BLaER1 treated with 17β-estradiol and CSF1 and Interleukin-3, amounts not matched to agents 10 nM and 100 nM (cell line): Measurements from ENCODE around the gene CHD2.

Experiments
- H3K27ac ChIP-seq, 11 experiments: shearing (Covaris generic); formaldehyde crosslinking; 2 replicates each; pipeline ENCODE4 v1.8.1; 2022
- H3K27me3 ChIP-seq, 11 experiments: shearing (Covaris generic); formaldehyde crosslinking; 2 replicates each; pipeline ENCODE4 v1.8.1; 2022
- H3K36me3 ChIP-seq, 11 experiments: shearing (Covaris generic); formaldehyde crosslinking; 2 replicates each; pipeline ENCODE4 v1.8.1; 2022
- H3K4me1 ChIP-seq, 10 experiments: shearing (Covaris generic); formaldehyde crosslinking; 2 replicates each; pipeline ENCODE4 v1.8.1; 2022
- H3K4me2 ChIP-seq, 11 experiments: shearing (Covaris generic); formaldehyde crosslinking; 2 replicates each; pipeline ENCODE4 v1.8.1; 2022
- H3K4me3 ChIP-seq, 10 experiments: shearing (Covaris generic); formaldehyde crosslinking; 2 replicates each; pipeline ENCODE4 v1.8.1; 2022
- H3K9ac ChIP-seq, 11 experiments: shearing (Covaris generic); formaldehyde crosslinking; 2 replicates each; pipeline ENCODE4 v1.8.1; 2022
- H3K9me3 ChIP-seq, 11 experiments: shearing (Covaris generic); formaldehyde crosslinking; replicated peaks in 1 of 11; 2 replicates each; pipeline ENCODE4 v1.8.1; 2022
- H4K20me1 ChIP-seq, 11 experiments: shearing (Covaris generic); formaldehyde crosslinking; 2 replicates each; pipeline ENCODE4 v1.8.1; 2022
- Cebpa-rat ChIP-seq, 11 experiments: shearing (Covaris generic); IDR thresholded peaks; 2 replicates each; pipeline ENCODE4 v1.8.1; 2022

The CHD2 gene

DNA sequence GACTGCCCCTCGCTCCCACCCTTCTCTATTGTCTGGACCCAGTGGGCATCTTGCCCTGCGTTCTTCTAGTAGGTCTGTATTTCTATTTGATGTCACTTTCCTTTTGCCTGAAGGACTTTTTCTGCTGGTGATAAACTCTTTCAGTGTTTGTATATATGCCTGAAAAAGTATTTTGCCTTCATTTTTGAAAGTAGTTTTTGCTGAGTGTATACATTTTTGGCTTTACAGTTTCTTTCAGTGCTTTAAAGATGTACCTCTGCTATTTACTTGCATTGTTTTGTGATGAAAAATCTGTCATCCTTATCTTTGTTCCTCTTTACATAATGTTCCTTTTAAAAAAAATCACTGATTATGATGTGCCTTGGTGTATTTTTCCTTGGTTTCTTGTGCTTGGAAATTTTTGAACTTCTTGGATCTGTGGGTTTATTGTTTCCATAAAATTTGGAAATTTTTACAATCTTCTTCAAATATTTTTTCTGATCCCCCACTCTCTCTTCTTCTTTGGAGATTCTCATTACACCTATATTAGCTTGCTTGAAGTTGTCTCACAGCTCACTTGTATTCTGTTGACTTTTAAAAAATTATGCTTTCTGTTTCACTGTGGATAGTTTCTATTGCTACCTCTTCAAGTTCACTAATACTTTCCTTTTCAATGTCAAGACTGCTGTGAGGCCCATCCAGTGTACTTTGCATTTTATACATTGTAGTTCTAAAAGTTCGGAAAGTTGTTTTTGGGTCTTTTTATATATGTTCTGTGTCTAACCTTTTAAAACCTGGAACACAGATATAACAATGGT, 121.0 kb downstream of the CHD2 start:
- peaks cover 15 to 25% (median 20%) of the 10 kb centered on the region in 10 experiments for H3K4me1 ChIP-seq
- H3K4me2 ChIP-seq = no peak overlapping the region
- no peak overlapping the region for H3K27ac ChIP-seq
- H3K4me3 ChIP-seq = no peak overlapping the region
- peaks cover 13 to 86% (median 42%) of the 10 kb centered on the region in 11 experiments; a peak in 17 of 22 replicates for H4K20me1 ChIP-seq
- no peaks in the 10 kb centered on the region for H3K9me3 ChIP-seq
- no peak for TF ChIP-seq Cebpa-rat (IDR thresholded peaks at IDR 0.05)
- H3K36me3 ChIP-seq = peaks cover 98 to 100% (median 100%) of the 10 kb centered on the region in 11 experiments
- H3K27me3 ChIP-seq = no peaks in the 10 kb centered on the region
- no peak overlapping the region for H3K9ac ChIP-seq

DNA sequence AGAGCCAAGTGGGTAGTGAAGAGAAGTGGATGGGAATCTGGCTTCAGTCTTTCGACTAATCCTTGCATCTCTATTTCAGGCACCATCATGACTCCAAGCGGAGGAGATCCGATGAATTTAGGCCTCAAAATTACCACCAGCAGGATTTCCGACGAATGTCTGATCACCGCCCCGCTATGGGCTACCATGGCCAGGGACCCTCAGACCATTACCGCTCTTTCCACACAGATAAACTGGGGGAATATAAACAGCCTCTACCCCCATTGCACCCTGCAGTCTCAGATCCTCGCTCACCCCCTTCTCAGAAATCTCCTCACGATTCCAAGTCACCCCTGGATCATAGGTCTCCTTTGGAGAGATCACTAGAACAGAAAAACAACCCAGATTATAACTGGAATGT, 124.2 kb downstream of the CHD2 start:
- Histone ChIP-seq H4K20me1 (peaks cover 25 to 95% (median 66%) of the 10 kb centered on the region in 11 experiments; a peak in 18 of 22 replicates), H3K4me2 (peak overlapping the region in 10 of 11 experiments; percentile 63 to 89 (median 70); a peak in 14 of 22 replicates)
- no peak for TF ChIP-seq Cebpa-rat (IDR thresholded peaks at IDR 0.05)

DNA sequence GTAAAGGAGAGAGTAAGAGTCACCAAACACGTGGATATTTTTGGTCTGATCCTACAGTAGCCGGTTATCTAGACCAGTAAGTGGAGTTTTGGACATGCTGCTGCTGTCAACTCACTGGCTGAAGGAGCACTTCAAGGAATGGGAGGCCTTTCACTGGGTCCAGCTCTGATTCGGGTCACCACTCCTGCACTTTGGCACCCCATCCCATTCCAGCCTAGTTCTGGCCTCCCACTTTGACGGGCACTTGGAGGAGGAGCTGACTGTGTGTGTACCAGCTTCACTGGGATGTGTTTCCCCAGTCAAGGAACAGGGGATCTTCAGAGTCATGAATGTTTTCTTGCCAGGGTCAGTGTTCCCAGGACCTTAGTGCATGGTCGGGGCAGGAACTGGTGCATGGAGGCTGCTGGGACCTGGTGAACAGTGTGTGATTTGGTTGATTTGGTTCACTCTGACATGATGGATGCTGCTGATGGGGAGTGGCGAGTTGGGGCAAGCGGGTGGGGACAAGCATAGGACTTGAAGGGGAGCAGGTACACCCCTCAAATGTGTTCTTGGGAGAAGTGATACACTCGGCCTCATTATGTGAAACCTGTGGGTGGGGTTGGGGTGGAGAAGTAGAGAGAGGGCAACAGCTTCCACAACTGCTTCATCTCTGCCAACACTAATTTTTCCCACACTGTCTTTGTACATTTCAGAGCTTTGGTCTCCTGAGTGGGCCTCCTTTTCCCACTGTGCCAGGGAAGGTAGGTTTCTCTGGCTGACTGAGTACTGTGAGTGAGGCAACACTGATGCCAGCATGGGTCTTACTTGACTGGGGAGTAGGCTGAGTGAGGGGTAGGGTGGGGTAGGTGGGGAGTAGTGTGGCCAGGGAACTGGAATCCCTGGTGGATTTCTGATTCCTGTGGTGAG, 124.8 kb downstream of the CHD2 start:
- peaks cover 73 to 84% (median 81%) of the 10 kb centered on the region in 11 experiments for H3K36me3 ChIP-seq
- H3K27me3 ChIP-seq = no peaks in the 10 kb centered on the region
- H3K9ac ChIP-seq = peak overlapping the region in 6 of 11 experiments; percentile 2 to 43 (median 28); a peak in 6 of 22 replicates
- peak overlapping the region in 1 of 10 experiments; percentile 8; a peak in 2 of 20 replicates for H3K4me3 ChIP-seq
- peaks cover 25 to 92% (median 66%) of the 10 kb centered on the region in 11 experiments; a peak in 18 of 22 replicates for H4K20me1 ChIP-seq
- peaks cover 48 to 63% (median 57%) of the 10 kb centered on the region in 10 experiments for H3K4me1 ChIP-seq
- H3K9me3 ChIP-seq = no peaks in the 10 kb centered on the region
- TF ChIP-seq Cebpa-rat (IDR thresholded peaks at IDR 0.05) = no peak
- H3K4me2 ChIP-seq = peak overlapping the region; percentile 60 to 89 (median 68)
- peak overlapping the region in 10 of 11 experiments; percentile 6 to 89 (median 40); a peak in 14 of 22 replicates for H3K27ac ChIP-seq

More for the DNA sequence above, 124.2 kb downstream of the CHD2 start:
- peak overlapping the region in 3 of 11 experiments; percentile 85 to 89 (median 87); a peak in 1 of 22 replicates for H3K27ac ChIP-seq
- no peaks in the 10 kb centered on the region for H3K9me3 ChIP-seq
- no peaks in the 10 kb centered on the region for H3K27me3 ChIP-seq
- H3K36me3 ChIP-seq = peaks cover 80 to 91% (median 88%) of the 10 kb centered on the region in 11 experiments
- H3K4me1 ChIP-seq = peaks cover 42 to 56% (median 50%) of the 10 kb centered on the region in 10 experiments
- H3K9ac ChIP-seq = no peak overlapping the region
- H3K4me3 ChIP-seq = no peak overlapping the region

DNA sequence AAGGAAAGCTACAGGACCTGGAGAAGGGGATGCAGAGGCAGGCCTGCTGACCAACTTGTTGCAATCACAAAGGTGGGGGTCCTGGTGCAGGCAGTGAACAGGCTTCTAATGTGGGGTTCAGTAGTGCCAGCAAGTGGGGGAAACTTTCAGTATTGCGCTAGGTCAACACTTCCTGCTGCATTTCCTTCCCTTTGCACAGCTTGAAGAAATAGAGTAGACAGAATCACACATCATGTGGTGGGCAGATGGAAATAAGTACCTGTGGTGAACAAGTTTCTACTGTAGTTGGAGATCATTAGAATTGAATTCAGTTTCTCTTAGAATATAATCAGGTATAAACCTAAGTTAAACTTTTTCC, 125.5 kb downstream of the CHD2 start:
- no peak overlapping the region; a peak in 1 of 20 replicates for H3K4me3 ChIP-seq
- H3K9ac ChIP-seq = peak overlapping the region in 6 of 11 experiments; percentile 2 to 75 (median 28); a peak in 6 of 22 replicates

DNA sequence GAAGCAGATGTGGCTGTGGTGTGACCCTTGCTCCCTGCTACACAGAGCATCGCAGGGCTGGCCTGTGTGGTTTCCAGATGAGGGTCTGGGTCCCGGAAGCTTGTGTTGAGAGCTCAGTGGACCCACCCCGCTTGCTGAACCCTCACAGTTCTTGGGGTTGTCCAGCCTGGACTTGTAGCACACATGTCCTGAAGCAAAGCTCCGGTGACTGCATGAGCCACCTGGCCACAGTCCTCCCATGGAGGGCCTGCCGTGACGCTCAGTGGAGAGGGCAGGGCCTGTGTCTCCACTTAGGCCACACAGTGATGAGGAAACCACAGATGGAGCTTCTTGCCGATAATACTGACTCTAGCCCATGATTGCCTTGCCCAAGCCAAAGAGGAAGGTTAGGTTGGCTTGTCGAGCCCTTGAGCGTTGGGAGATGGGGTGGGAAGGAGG, 126.3 kb downstream of the CHD2 start:
- H4K20me1 ChIP-seq = peaks cover 25 to 79% (median 62%) of the 10 kb centered on the region in 11 experiments; a peak in 18 of 22 replicates
- no peak for TF ChIP-seq Cebpa-rat (IDR thresholded peaks at IDR 0.05)
- H3K36me3 ChIP-seq = peaks cover 59 to 70% (median 67%) of the 10 kb centered on the region in 11 experiments
- H3K4me3 ChIP-seq = no peak overlapping the region
- no peaks in the 10 kb centered on the region for H3K27me3 ChIP-seq
- peak overlapping the region in 10 of 11 experiments; percentile 1 to 89 (median 70); a peak in 12 of 22 replicates for H3K4me2 ChIP-seq
- peaks cover 63 to 77% (median 70%) of the 10 kb centered on the region in 10 experiments for H3K4me1 ChIP-seq
- no peaks in the 10 kb centered on the region for H3K9me3 ChIP-seq
- H3K27ac ChIP-seq = peak overlapping the region in 10 of 11 experiments; percentile 7 to 89 (median 50); a peak in 17 of 22 replicates
- H3K9ac ChIP-seq = peak overlapping the region in 3 of 11 experiments; percentile 0 to 75 (median 72); a peak in 4 of 22 replicates

More for the DNA sequence above, 125.5 kb downstream of the CHD2 start:
- Histone ChIP-seq H3K27ac (peak overlapping the region in 10 of 11 experiments; percentile 6 to 89 (median 40); a peak in 15 of 22 replicates), H3K4me1 (peaks cover 55 to 69% (median 63%) of the 10 kb centered on the region in 10 experiments), H3K27me3 (no peaks in the 10 kb centered on the region), H4K20me1 (peaks cover 25 to 87% (median 62%) of the 10 kb centered on the region in 11 experiments; a peak in 18 of 22 replicates), H3K9me3 (no peaks in the 10 kb centered on the region), H3K4me2 (peak overlapping the region; percentile 60 to 89 (median 68)), H3K36me3 (peaks cover 67 to 78% (median 75%) of the 10 kb centered on the region in 11 experiments)
- TF ChIP-seq Cebpa-rat (IDR thresholded peaks at IDR 0.05) = no peak

DNA sequence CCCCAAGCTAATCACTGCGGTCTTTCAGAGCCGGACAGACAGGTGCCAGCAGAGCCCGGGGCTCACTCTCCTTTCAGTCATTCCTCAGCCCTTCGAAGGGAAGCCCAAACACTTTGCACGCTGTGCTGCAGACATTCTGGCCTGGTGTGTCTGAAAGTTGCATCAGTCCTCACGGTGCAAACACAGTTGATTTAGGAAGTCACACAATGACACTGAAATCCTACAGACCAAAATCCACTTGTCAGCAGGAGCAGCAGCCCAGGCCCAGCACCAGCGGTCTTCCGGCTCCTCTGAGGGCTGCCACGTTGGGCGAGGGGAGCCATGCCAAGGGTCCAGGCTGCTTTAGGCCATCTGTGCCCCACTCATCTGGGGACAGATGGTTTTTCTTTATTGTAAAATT, 127.3 kb downstream of the CHD2 start:
- Histone ChIP-seq H4K20me1 (peaks cover 24 to 69% (median 52%) of the 10 kb centered on the region in 11 experiments; a peak in 18 of 22 replicates), H3K4me2 (peak overlapping the region in 5 of 11 experiments; percentile 73 to 89 (median 79); a peak in 10 of 22 replicates), H3K36me3 (peaks cover 48 to 60% (median 57%) of the 10 kb centered on the region in 11 experiments), H3K27me3 (no peaks in the 10 kb centered on the region), H3K4me3 (no peak overlapping the region; a peak in 1 of 20 replicates), H3K9me3 (0 out of 22 replicates have a peak, but pooled peaks cover 0 to 5% (median 0%) of the 10 kb centered on the region in 11 experiments), H3K9ac (peak overlapping the region in 5 of 11 experiments; percentile 31 to 75 (median 71); a peak in 6 of 22 replicates), H3K4me1 (peaks cover 63 to 77% (median 70%) of the 10 kb centered on the region in 10 experiments), H3K27ac (peak overlapping the region in 8 of 11 experiments; percentile 30 to 89 (median 75); a peak in 13 of 22 replicates)
- TF ChIP-seq Cebpa-rat (IDR thresholded peaks at IDR 0.05) = no peak

DNA sequence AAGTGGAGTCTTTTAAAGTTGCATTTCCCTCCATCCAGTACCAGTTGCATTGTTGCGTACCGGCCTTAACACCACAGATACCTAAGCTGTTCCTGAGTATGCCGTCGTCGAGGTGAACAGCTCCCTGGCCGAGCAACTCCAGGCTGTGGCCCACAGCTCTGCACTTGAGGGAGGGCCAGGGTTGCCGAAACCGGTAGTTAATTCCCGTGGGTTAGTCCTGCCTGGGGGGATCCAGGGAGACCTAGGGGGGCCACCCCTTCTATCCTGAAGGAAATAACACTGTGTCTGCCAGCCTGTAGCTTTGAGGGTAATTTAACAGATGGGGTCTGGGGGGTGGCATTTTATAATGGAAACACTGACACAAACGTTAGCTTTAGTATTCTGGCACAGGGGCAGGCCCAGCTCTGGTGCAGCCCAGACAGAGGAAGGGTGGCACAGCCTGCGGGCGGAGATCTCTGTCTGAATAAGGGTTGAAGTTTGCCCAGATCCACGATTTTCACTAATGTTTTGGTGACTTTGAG, 128.0 kb downstream of the CHD2 start:
- Histone ChIP-seq H3K9me3 (peaks cover 0 to 5% (median 0%) of the 10 kb centered on the region in 11 experiments; a peak in 1 of 22 replicates), H3K36me3 (peaks cover 41 to 52% (median 49%) of the 10 kb centered on the region in 11 experiments), H3K27ac (peak overlapping the region; percentile 53 to 89 (median 71); a peak in 21 of 22 replicates), H3K9ac (peak overlapping the region; percentile 13 to 75 (median 61); a peak in 19 of 22 replicates), H3K4me1 (peaks cover 63 to 77% (median 72%) of the 10 kb centered on the region in 10 experiments), H3K4me3 (no peak overlapping the region; a peak in 2 of 20 replicates), H4K20me1 (peaks cover 20 to 62% (median 48%) of the 10 kb centered on the region in 11 experiments; a peak in 16 of 22 replicates), H3K27me3 (no peaks in the 10 kb centered on the region), H3K4me2 (peak overlapping the region in 8 of 11 experiments; percentile 57 to 89 (median 72); a peak in 15 of 22 replicates)
- TF ChIP-seq Cebpa-rat (IDR thresholded peaks at IDR 0.05) = no peak
